ENCODE measurements around the gene ALDH8A1. TPM values are rescaled to one million over a fixed set of nuclear protein-coding genes. Genes with fewer than 3 reads are reported as not detected.

ALDH8A1 gene
- total RNA-seq, 2 donors from 2014 or later: 0.42 to 5.8 TPM

DNA sequence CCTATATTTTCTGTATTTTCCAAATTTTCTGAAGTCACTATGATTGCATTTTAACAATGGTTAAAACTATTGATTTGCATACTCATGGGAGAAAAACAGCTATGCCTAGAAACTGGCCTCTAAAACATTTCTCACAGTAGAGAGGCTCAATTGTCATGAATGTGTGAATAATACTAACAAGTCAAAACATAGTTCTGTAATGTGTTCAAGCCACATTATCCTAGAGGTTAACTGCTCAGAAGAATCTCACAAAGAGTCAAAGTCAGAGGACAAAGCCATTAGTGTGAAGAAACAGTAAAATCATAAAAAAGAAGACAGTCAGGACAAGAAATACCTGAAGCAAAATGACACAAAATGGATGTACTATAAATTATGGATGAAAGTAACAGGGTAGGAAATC lies 12.5 kb upstream of the ALDH8A1 start:
- no peak for ATAC-seq (ENCODE audit: insufficient number of reproducible peaks, low FRiP score, low read depth)

DNA sequence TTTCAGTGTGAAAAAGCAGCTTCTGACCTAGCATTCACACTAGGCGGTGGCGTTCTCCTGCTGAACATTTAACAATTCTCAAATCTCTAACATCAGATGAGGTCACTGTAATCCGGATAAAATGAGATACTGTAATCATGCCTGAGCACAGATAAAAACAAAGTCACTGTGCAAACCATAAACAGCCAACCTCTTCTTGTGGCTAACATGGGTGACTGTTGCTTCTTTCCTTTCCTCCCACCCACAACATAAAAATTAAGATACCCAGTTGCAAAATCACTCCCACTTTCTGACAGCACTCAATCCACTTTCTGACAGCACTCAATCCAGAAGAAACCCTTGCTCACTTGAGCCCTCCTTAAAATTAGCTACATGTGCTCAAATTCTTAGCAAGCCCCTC lies 11.5 kb upstream of the ALDH8A1 start:
- ATAC-seq (ENCODE audit: insufficient number of reproducible peaks, low FRiP score, low read depth): no peak
- Histone ChIP-seq H3K4me1 (ENCODE audit: control insufficient read depth in 1 of 2, low read depth in 2 of 2) (no peaks in the 10 kb centered on the region), H3K9me3 (peaks cover 3% of the 10 kb centered on the region), H3K27me3 (replicated peaks; ENCODE audit: insufficient read depth) (no peaks in the 10 kb centered on the region), H3K36me3 (peaks cover 16% of the 10 kb centered on the region), H3K4me3 (no peak overlapping the region), H3K27ac (no peak overlapping the region)
- TF ChIP-seq, protein P1, sequence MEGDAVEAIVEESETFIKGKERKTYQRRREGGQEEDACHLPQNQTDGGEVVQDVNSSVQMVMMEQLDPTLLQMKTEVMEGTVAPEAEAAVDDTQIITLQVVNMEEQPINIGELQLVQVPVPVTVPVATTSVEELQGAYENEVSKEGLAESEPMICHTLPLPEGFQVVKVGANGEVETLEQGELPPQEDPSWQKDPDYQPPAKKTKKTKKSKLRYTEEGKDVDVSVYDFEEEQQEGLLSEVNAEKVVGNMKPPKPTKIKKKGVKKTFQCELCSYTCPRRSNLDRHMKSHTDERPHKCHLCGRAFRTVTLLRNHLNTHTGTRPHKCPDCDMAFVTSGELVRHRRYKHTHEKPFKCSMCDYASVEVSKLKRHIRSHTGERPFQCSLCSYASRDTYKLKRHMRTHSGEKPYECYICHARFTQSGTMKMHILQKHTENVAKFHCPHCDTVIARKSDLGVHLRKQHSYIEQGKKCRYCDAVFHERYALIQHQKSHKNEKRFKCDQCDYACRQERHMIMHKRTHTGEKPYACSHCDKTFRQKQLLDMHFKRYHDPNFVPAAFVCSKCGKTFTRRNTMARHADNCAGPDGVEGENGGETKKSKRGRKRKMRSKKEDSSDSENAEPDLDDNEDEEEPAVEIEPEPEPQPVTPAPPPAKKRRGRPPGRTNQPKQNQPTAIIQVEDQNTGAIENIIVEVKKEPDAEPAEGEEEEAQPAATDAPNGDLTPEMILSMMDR (IDR thresholded peaks at IDR 0.05): no peak
- DNase-seq (ENCODE audit: low spot score): no peak

More for the DNA sequence above, 12.5 kb upstream of the ALDH8A1 start:
- TF ChIP-seq, protein P1 (IDR thresholded peaks at IDR 0.05): no peak
- Histone ChIP-seq H3K9me3 (peaks cover 3% of the 10 kb centered on the region), H3K27ac (no peak overlapping the region), H3K36me3 (peaks cover 16% of the 10 kb centered on the region), H3K4me1 (ENCODE audit: control insufficient read depth in 1 of 2, low read depth in 2 of 2) (peaks cover 0 to 6% of the 10 kb centered on the region in 2 donors), H3K27me3 (replicated peaks; ENCODE audit: insufficient read depth) (no peaks in the 10 kb centered on the region), H3K4me3 (no peak overlapping the region)
- no peak for DNase-seq (ENCODE audit: low spot score)

DNA sequence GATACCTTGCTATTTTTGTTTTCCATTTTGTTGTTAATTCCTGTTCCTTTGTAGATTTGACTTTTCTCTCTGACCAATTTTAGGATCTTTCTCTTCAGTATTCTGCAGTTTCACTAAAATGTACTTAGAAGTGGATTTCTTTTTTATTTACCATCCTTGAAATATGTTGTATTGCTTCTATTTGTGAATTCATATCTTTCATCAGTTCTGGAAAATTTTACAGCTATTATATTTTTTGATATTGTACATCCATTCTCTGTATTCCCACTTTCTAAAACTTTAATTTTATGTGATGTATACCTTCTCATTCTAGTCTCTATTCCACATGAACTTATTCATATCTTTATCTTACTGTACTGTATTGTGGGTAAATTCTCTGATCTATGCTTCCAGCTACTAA lies 9.7 kb upstream of the ALDH8A1 start:
- DNase-seq (ENCODE audit: low spot score): no peak
- ATAC-seq (ENCODE audit: insufficient number of reproducible peaks, low FRiP score, low read depth): no peak
- Histone ChIP-seq H3K36me3 (peaks cover 16% of the 10 kb centered on the region), H3K4me1 (ENCODE audit: control insufficient read depth in 1 of 2, low read depth in 2 of 2) (no peaks in the 10 kb centered on the region), H3K27ac (no peak overlapping the region), H3K9me3 (peaks cover 3% of the 10 kb centered on the region), H3K27me3 (replicated peaks; ENCODE audit: insufficient read depth) (no peaks in the 10 kb centered on the region), H3K4me3 (no peak overlapping the region)
- TF ChIP-seq, protein P1 (IDR thresholded peaks at IDR 0.05): no peak

GRCh38 chr6:134956676-134957075 lies 6.8 kb upstream of the ALDH8A1 start:
- no peaks in the 10 kb centered on the region for H3K4me1 ChIP-seq (ENCODE audit: control insufficient read depth in 1 of 2, low read depth in 2 of 2)
- DNase-seq (ENCODE audit: low spot score): no peak
- no peak for ATAC-seq (ENCODE audit: insufficient number of reproducible peaks, low FRiP score, low read depth)
- H3K27me3 ChIP-seq (replicated peaks; ENCODE audit: insufficient read depth): no peaks in the 10 kb centered on the region
- no peak overlapping the region for H3K4me3 ChIP-seq
- peaks cover 3% of the 10 kb centered on the region for H3K9me3 ChIP-seq
- H3K27ac ChIP-seq: no peak overlapping the region
- TF ChIP-seq, protein P1 (IDR thresholded peaks at IDR 0.05): no peak
- peaks cover 4% of the 10 kb centered on the region for H3K36me3 ChIP-seq

- Histone ChIP-seq H3K36me3 (peaks cover 4% of the 10 kb centered on the region), H3K27ac (no peak overlapping the region), H3K27me3 (replicated peaks; ENCODE audit: insufficient read depth) (no peaks in the 10 kb centered on the region), H3K4me3 (no peak overlapping the region), H3K9me3 (peaks cover 3% of the 10 kb centered on the region), H3K4me1 (ENCODE audit: control insufficient read depth in 1 of 2, low read depth in 2 of 2) (no peaks in the 10 kb centered on the region)
- no peak for ATAC-seq (ENCODE audit: insufficient number of reproducible peaks, low FRiP score, low read depth)
- TF ChIP-seq, protein P1 (IDR thresholded peaks at IDR 0.05): no peak
- no peak for DNase-seq (ENCODE audit: low spot score)
Observed at GRCh38 chr6:134956032-134956431, 6.1 kb upstream of the ALDH8A1 start.
